K562 (cell line): ENCODE results near the gene PRR5. TPM values are rescaled to one million over a fixed set of nuclear protein-coding genes. Genes with fewer than 3 reads are reported as not detected.

Experiments used
- ATAC-seq: fragments of 200-7000 bp; cut with Tn5 transposase; 3 replicates; pipeline ENCODE4 v1.9.1; 2020; ENCODE audit warnings: moderate library complexity
- BruUV-seq: library from RNA; stranded (reverse); fragments of 400-500 nt; replicated peaks from 2 replicates; lab custom pipeline; 2021; lab: Mats Ljungman, UMichigan
- CTCF ChIA-PET: fragments of 300-600 bp; formaldehyde crosslinking; extraction: SDS; loops from one replicate; lab custom pipeline; 2021; ENCODE audit warnings: low intra/inter-chr PET ratio; lab: Yijun Ruan, JAX
- POLR2A ChIA-PET: fragments of 300-600, 350-650 bp; sonication (Branson Sonifier 250); formaldehyde crosslinking; extraction: SDS; loops from one replicate; lab custom pipeline; 2021; ENCODE audit warnings: antibody characterized with exemption, inconsistent platforms; lab: Yijun Ruan, JAX
- DNase-seq, 4 experiments: peaks; one replicate each; pipeline versions ENCODE4 v3.0.0 to v3.0.0-alpha.2; 2011 to 2018; ENCODE audit warnings: low spot score in 3 of 4, mixed read lengths in 3 of 4; ENCODE audit errors: extremely low read depth in 1 of 4
- FAIRE-seq: peaks from 2 replicates; lab custom pipeline; 2011; peaks lifted over from hg19 to GRCh38; lab: Jason Lieb, UNC
- H2AFZ ChIP-seq: 2 replicates; pipeline ENCODE4 v1.6.0; 2011; ENCODE audit warnings: low read depth, low read length, control low read depth, inconsistent platforms
- H3K27ac ChIP-seq: fragments of 200-600 bp; 3 replicates; pipeline ENCODE4 v1.8.0; 2011; ENCODE audit warnings: low read depth, mild to moderate bottlenecking, control low read depth, inconsistent platforms, low read length, moderate library complexity, mixed read lengths; ENCODE audit errors: extremely low read depth
- H3K27me3 ChIP-seq, 2 experiments: fragments of 300-600 bp in 1 of 2; 2 replicates in 1 of 2; 3 replicates in 1 of 2; pipeline versions ENCODE4 v1.6.0 to v1.8.0; 2011; ENCODE audit warnings: inconsistent platforms in 2 of 2, low read length in 2 of 2, mild to moderate bottlenecking in 1 of 2, mixed read lengths in 1 of 2, moderate library complexity in 1 of 2; ENCODE audit not compliant: control insufficient read depth in 2 of 2, insufficient read depth in 2 of 2
- H3K36me3 ChIP-seq: fragments of 300-600 bp; 3 replicates; pipeline ENCODE4 v1.8.0; 2011; ENCODE audit warnings: mild to moderate bottlenecking, low read length, inconsistent platforms; ENCODE audit not compliant: control insufficient read depth, insufficient read depth
- H3K4me1 ChIP-seq, 2 experiments: fragments of 200-600 bp in 1 of 2; replicated peaks in 1 of 2; 2 replicates in 1 of 2; 3 replicates in 1 of 2; pipeline versions ENCODE4 v1.5.1 to v1.8.0; 2011; ENCODE audit warnings: inconsistent platforms in 2 of 2, low read length in 2 of 2, mild to moderate bottlenecking in 1 of 2, mixed read lengths in 1 of 2, moderate library complexity in 1 of 2; ENCODE audit not compliant: control insufficient read depth in 2 of 2, insufficient read depth in 2 of 2
- H3K4me2 ChIP-seq: 2 replicates; pipeline ENCODE4 v1.6.1; 2011; ENCODE audit warnings: low read length, control low read depth, inconsistent platforms, mixed read lengths; ENCODE audit not compliant: insufficient read depth
- H3K4me3 ChIP-seq: fragments of 200-600 bp; sonication (generic), shearing (Covaris generic); 2 replicates; pipeline ENCODE4 v1.5.1; 2016; ENCODE audit warnings: control low read depth, inconsistent platforms
- H3K79me2 ChIP-seq: fragments of 200-600 bp; 3 replicates; pipeline ENCODE4 v1.8.0; 2011; ENCODE audit warnings: low read length, inconsistent platforms; ENCODE audit not compliant: control insufficient read depth, insufficient read depth
- H3K9ac ChIP-seq, 2 experiments: 2 replicates each; pipeline versions ENCODE4 v1.6.0 to v1.6.1; 2011; ENCODE audit warnings: low read depth in 2 of 2, low read length in 2 of 2, control low read depth in 1 of 2, inconsistent platforms in 1 of 2, mild to moderate bottlenecking in 1 of 2, mixed read lengths in 1 of 2; ENCODE audit not compliant: insufficient read depth in 1 of 2
- H3K9me1 ChIP-seq: one replicate; pipeline ENCODE4 v1.6.0; 2011; ENCODE audit warnings: inconsistent platforms, mild to moderate bottlenecking, low read length, moderate library complexity; ENCODE audit not compliant: control insufficient read depth, insufficient read depth
- H3K9me3 ChIP-seq: replicated peaks from 2 replicates; pipeline ENCODE4 v1.5.1; 2011; ENCODE audit warnings: low read depth, low read length, inconsistent platforms; ENCODE audit not compliant: control insufficient read depth, insufficient read depth
- H4K20me1 ChIP-seq: replicated peaks from 2 replicates; pipeline ENCODE4 v1.6.1; 2011; ENCODE audit warnings: low read length, inconsistent platforms, mixed read lengths; ENCODE audit not compliant: control insufficient read depth, insufficient read depth
- ARNT ChIP-seq, 2 experiments: fragments of 450-650 bp; IDR thresholded peaks; 2 replicates each; pipeline ENCODE4 v1.6.1; 2016; ENCODE audit warnings: mild to moderate bottlenecking in 1 of 2
- BRD9 ChIP-seq: fragments of 450-650 bp; IDR thresholded peaks from 2 replicates; pipeline ENCODE4 v1.6.1; 2018; ENCODE audit warnings: low read depth; ENCODE audit not compliant: partially characterized antibody
- GATA2 ChIP-seq: sonication (generic); formaldehyde crosslinking; IDR thresholded peaks from 2 replicates; pipeline ENCODE4 v1.4.0; 2020; ENCODE audit warnings: mild to moderate bottlenecking, missing genetic modification reagents
- HDAC3 ChIP-seq: fragments of 450-650 bp; IDR thresholded peaks from 2 replicates; pipeline ENCODE4 v1.6.1; 2018; ENCODE audit warnings: borderline replicate concordance, mild to moderate bottlenecking, moderate library complexity; ENCODE audit not compliant: partially characterized antibody
- HLTF ChIP-seq: fragments of 450-650 bp; IDR thresholded peaks from 2 replicates; pipeline ENCODE4 v1.6.1; 2016
- NCOA2 ChIP-seq, 2 experiments: fragments of 450-650 bp; IDR thresholded peaks; 2 replicates each; pipeline ENCODE4 v1.6.1; 2018; ENCODE audit warnings: mild to moderate bottlenecking in 2 of 2, moderate library complexity in 1 of 2; ENCODE audit not compliant: partially characterized antibody in 2 of 2
- ZNF75A ChIP-seq: fragments of 450-650 bp; formaldehyde crosslinking; IDR thresholded peaks from 2 replicates; pipeline ENCODE4 v1.4.0; 2020; ENCODE audit warnings: mild to moderate bottlenecking
- WGBS: fragments of 100-300 bp; shearing (Covaris generic); methylation state at CpG from one replicate; pipeline ENCODE4 v1.1.6; 2016; ENCODE audit warnings: low coverage, mixed read lengths; ENCODE audit not compliant: insufficient coverage; ENCODE audit errors: missing lambda C conversion rate; 5-methylcytosine and 5-hydroxymethylcytosine counted together
- in situ Hi-C: fragments of 300-500 bp; cut with MboI; formaldehyde crosslinking; loops from 4 replicates; pipeline ENCODE4 v1.15.0; 2018; ENCODE audit warnings: inconsistent platforms, mixed read lengths
- intact Hi-C: fragments of 100-400 bp; cut with micrococcal nuclease; formaldehyde crosslinking; loops from 2 replicates; pipeline ENCODE4 v1.14.2; 2022
- polyA plus RNA-seq, 8 experiments: library from polyadenylated mRNA; depleted of rRNA in 4 of 8; stranded (reverse) in 5 of 8; unstranded in 3 of 8; fragments of >200 nt; fragmentation: Nextera tagmentation in 2 of 8; fragmentation: Illumina TruSeq in 1 of 8; extraction: Ambion mirVana in 2 of 8; extraction: Trizol in 1 of 8; gene quantifications; 2 replicates each; pipeline versions ENCODE4 v1.2.1 to v1.2.3, GENCODE V29; 2011 to 2014; ENCODE audit warnings: inconsistent platforms in 1 of 8, missing spikeins in 1 of 8
- total RNA-seq, 7 experiments: library from RNA; depleted of rRNA in 6 of 7; stranded (reverse); fragments of >200 nt in 6 of 7; fragmentation: Illumina TruSeq in 2 of 7; extraction: Trizol in 2 of 7; gene quantifications; 2 replicates each; pipeline versions ENCODE4 v1.2.1 to v1.2.3, GENCODE V29; 2011 to 2021; ENCODE audit warnings: low replicate concordance in 1 of 7
- TF ChIP-seq, protein P1 (sequence below): fragments of 150-350 bp; conservative IDR thresholded peaks from 2 replicates; pipeline ENCODE4 v1.6.1; 2014; ENCODE audit warnings: low read length
- TF ChIP-seq, protein P2 (sequence below): fragments of 450-650 bp; IDR thresholded peaks from 2 replicates; pipeline ENCODE4 v1.6.1; 2014; ENCODE audit warnings: low read depth, mild to moderate bottlenecking, moderate library complexity, borderline replicate concordance

PRR5 gene
- total and polyA plus RNA-seq, 9 of the 15 experiments (the other 6 are each of a cell fraction or from before 2014, with no cell fraction given): 0.13 to 21.0 (median 7.5) TPM

DNA sequence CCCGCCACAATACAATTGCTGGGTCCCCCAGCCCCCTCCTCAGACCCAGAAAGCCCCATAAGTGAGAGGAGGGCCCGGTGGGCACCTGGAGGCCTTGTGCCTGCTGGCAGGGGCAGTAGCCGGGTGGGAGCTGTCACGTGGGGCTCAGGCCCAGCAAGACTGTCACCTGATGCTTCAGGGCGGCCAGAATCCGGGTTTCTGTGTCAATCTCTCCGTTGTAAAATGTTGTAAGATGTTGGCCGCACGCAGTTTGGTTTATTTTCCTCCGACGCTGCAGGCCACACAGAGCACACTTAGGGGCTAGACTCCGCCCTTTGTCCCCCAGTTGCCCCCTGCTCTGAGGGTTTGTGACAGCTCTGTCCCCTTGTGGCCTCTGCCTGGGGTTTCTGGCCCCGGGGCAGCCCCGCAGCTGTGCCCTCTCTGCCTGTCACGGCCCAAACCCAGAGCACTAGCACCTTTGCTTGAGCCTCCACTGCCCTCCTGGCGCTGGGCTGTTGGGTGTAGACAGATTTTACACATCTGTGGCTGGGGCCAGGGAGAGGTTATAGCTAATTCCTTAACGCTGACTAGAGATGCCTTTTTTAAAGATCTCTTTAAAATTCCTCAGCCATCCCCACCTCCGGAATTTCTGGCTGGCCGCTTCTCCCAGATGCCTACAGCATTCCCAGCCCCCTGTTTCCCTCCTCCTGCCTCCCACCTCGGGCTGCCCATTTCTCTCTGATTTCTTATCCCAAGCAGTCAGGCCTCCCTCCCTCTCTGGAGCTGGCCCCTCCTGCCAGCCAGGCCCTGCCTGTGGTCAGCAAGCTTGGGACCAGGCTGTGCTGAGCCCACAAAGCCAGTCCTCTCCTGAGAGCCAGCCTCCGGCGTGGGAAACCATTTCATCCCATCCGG, 3.2 kb upstream of the PRR5 start:
- in situ Hi-C loops: no loop called here
- CTCF ChIA-PET: interaction anchor here (2.4 kb wide), 1 partner anchor 37 kb away, joined by 31 read pairs; no protein-coding TSS in a partner anchor

More for the DNA sequence above, 3.2 kb upstream of the PRR5 start:
- DNase-seq (no peak), ATAC-seq (no peak), FAIRE-seq (no peak)
- no TSS peak for BruUV-seq
- Histone ChIP-seq H2AFZ (no peak overlapping the region), H3K4me2 (no peak overlapping the region), H4K20me1 (peaks cover 27% of the 10 kb centered on the region), H3K36me3 (0 out of 3 replicates have a peak, but pooled peaks cover 2% of the 10 kb centered on the region), H3K27ac (no peak overlapping the region), H3K9ac (no peak overlapping the region; a peak in 1 of 4 replicates), H3K9me3 (no peaks in the 10 kb centered on the region), H3K4me3 (no peak overlapping the region), H3K9me1 (no peaks in the 10 kb centered on the region), H3K4me1 (peaks cover 3 to 45% of the 10 kb centered on the region in 2 experiments; a peak in 4 of 5 replicates), H3K79me2 (peaks cover 19% of the 10 kb centered on the region), H3K27me3 (no peaks in the 10 kb centered on the region)
- TF ChIP-seq GATA2 (CRISPR knock-in tag) (no peak), BRD9 (no peak), ARNT (IDR thresholded peaks at IDR 0.05) (no peak), NCOA2 (IDR thresholded peaks at IDR 0.05; ENCODE audit: partially characterized antibody in 2 of 2) (no peak), HDAC3 (no peak), ZNF75A (CRISPR knock-in tag) (no peak), HLTF (no peak)
- TF ChIP-seq, protein P1, sequence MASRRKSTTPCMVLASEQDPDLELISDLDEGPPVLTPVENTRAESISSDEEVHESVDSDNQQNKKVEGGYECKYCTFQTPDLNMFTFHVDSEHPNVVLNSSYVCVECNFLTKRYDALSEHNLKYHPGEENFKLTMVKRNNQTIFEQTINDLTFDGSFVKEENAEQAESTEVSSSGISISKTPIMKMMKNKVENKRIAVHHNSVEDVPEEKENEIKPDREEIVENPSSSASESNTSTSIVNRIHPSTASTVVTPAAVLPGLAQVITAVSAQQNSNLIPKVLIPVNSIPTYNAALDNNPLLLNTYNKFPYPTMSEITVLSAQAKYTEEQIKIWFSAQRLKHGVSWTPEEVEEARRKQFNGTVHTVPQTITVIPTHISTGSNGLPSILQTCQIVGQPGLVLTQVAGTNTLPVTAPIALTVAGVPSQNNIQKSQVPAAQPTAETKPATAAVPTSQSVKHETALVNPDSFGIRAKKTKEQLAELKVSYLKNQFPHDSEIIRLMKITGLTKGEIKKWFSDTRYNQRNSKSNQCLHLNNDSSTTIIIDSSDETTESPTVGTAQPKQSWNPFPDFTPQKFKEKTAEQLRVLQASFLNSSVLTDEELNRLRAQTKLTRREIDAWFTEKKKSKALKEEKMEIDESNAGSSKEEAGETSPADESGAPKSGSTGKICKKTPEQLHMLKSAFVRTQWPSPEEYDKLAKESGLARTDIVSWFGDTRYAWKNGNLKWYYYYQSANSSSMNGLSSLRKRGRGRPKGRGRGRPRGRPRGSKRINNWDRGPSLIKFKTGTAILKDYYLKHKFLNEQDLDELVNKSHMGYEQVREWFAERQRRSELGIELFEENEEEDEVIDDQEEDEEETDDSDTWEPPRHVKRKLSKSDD: no peak
- TF ChIP-seq, protein P2, sequence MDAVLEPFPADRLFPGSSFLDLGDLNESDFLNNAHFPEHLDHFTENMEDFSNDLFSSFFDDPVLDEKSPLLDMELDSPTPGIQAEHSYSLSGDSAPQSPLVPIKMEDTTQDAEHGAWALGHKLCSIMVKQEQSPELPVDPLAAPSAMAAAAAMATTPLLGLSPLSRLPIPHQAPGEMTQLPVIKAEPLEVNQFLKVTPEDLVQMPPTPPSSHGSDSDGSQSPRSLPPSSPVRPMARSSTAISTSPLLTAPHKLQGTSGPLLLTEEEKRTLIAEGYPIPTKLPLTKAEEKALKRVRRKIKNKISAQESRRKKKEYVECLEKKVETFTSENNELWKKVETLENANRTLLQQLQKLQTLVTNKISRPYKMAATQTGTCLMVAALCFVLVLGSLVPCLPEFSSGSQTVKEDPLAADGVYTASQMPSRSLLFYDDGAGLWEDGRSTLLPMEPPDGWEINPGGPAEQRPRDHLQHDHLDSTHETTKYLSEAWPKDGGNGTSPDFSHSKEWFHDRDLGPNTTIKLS: no peak
- WGBS: 71% methylated on average over 13 of the region's 23 CpGs
- POLR2A ChIA-PET: interaction anchor here (1.1 kb wide), 1 partner anchor 17 kb away, joined by 3 read pairs; no protein-coding TSS in a partner anchor
- intact Hi-C loops: no loop called here
